IPS-20b (cell line): ENCODE data around the gene MEG3.

ENCODE experiments used
- H3K27ac ChIP-seq: one replicate; pipeline ENCODE4 v1.5.1; 2013; ENCODE audit warnings: low read length
- H3K27me3 ChIP-seq: 2 replicates; pipeline ENCODE4 v1.6.1; 2013; ENCODE audit warnings: mild to moderate bottlenecking, low read length, inconsistent platforms; ENCODE audit not compliant: insufficient read depth
- H3K36me3 ChIP-seq: 2 replicates; pipeline ENCODE4 v1.6.1; 2013; ENCODE audit warnings: low read depth, mild to moderate bottlenecking, inconsistent platforms, low read length, moderate library complexity; ENCODE audit not compliant: insufficient read depth
- H3K4me1 ChIP-seq: 2 replicates; pipeline ENCODE4 v1.6.1; 2013; ENCODE audit warnings: mild to moderate bottlenecking, control low read depth, inconsistent platforms, low read length, moderate library complexity; ENCODE audit not compliant: insufficient read depth
- H3K4me3 ChIP-seq: 2 replicates; pipeline ENCODE4 v1.5.1; 2013; ENCODE audit warnings: mild to moderate bottlenecking, low read length, inconsistent platforms
- H3K9ac ChIP-seq: 2 replicates; pipeline ENCODE4 v1.6.1; 2013; ENCODE audit warnings: low read depth, mild to moderate bottlenecking, inconsistent platforms, low read length, moderate library complexity
- H3K9me3 ChIP-seq: 2 replicates; pipeline ENCODE4 v1.6.1; 2013; ENCODE audit warnings: mild to moderate bottlenecking, low read depth, low read length, inconsistent platforms; ENCODE audit not compliant: insufficient read depth

MEG3 gene

GRCh38 chr14:100844421-100844820 is 18.5 kb downstream of the MEG3 start:
- H3K27me3 ChIP-seq = no peaks in the 10 kb centered on the region; the same call in 1 of the 2 replicates
- no peak overlapping the region for H3K9ac ChIP-seq
- H3K9me3 ChIP-seq = no peaks in the 10 kb centered on the region
- no peak overlapping the region for H3K4me3 ChIP-seq
- H3K27ac ChIP-seq = no peak overlapping the region
- peaks cover 18% of the 10 kb centered on the region; the same call in 1 of the 2 replicates for H3K4me1 ChIP-seq
- no peaks in the 10 kb centered on the region for H3K36me3 ChIP-seq

GRCh38 chr14:100844846-100845245 is 18.9 kb downstream of the MEG3 start:
- peaks cover 15% of the 10 kb centered on the region; the same call in 1 of the 2 replicates for H3K4me1 ChIP-seq

GRCh38 chr14:100845341-100845740 is 19.4 kb downstream of the MEG3 start:
- Histone ChIP-seq H3K4me1 (peaks cover 12% of the 10 kb centered on the region; the same call in 1 of the 2 replicates), H3K4me3 (no peak overlapping the region), H3K36me3 (no peaks in the 10 kb centered on the region), H3K27ac (no peak overlapping the region), H3K9ac (no peak overlapping the region), H3K27me3 (no peaks in the 10 kb centered on the region), H3K9me3 (no peaks in the 10 kb centered on the region)

More at GRCh38 chr14:100844846-100845245, 18.9 kb downstream of the MEG3 start:
- Histone ChIP-seq H3K36me3 (no peaks in the 10 kb centered on the region), H3K27me3 (no peaks in the 10 kb centered on the region; the same call in 1 of the 2 replicates), H3K4me3 (no peak overlapping the region), H3K9ac (no peak overlapping the region), H3K9me3 (no peaks in the 10 kb centered on the region), H3K27ac (no peak overlapping the region)

GRCh38 chr14:100846309-100846859 is 20.5 kb downstream of the MEG3 start:
- H3K27ac ChIP-seq = no peak overlapping the region
- H3K36me3 ChIP-seq = no peaks in the 10 kb centered on the region
- peaks cover 5% of the 10 kb centered on the region; the same call in 1 of the 2 replicates for H3K4me1 ChIP-seq

GRCh38 chr14:100849115-100849781 is 23.3 kb downstream of the MEG3 start:
- no peak overlapping the region for H3K9ac ChIP-seq
- H3K4me1 ChIP-seq = no peaks in the 10 kb centered on the region
- no peak overlapping the region for H3K4me3 ChIP-seq

More at GRCh38 chr14:100846309-100846859, 20.5 kb downstream of the MEG3 start:
- Histone ChIP-seq H3K9me3 (no peaks in the 10 kb centered on the region), H3K27me3 (no peaks in the 10 kb centered on the region), H3K4me3 (no peak overlapping the region), H3K9ac (no peak overlapping the region)

GRCh38 chr14:100850841-100851585 is 25.1 kb downstream of the MEG3 start:
- no peak overlapping the region for H3K4me3 ChIP-seq
- H3K9me3 ChIP-seq = no peaks in the 10 kb centered on the region
- no peaks in the 10 kb centered on the region for H3K36me3 ChIP-seq
- no peaks in the 10 kb centered on the region for H3K4me1 ChIP-seq
- no peaks in the 10 kb centered on the region; the same call in 1 of the 2 replicates for H3K27me3 ChIP-seq
- no peak overlapping the region for H3K9ac ChIP-seq
- H3K27ac ChIP-seq = no peak overlapping the region

More at GRCh38 chr14:100849115-100849781, 23.3 kb downstream of the MEG3 start:
- Histone ChIP-seq H3K27ac (no peak overlapping the region), H3K9me3 (no peaks in the 10 kb centered on the region), H3K27me3 (no peaks in the 10 kb centered on the region), H3K36me3 (no peaks in the 10 kb centered on the region)

GRCh38 chr14:100851586-100851916 is 25.6 kb downstream of the MEG3 start:
- Histone ChIP-seq H3K27ac (no peak overlapping the region), H3K36me3 (no peaks in the 10 kb centered on the region), H3K4me3 (no peak overlapping the region), H3K4me1 (no peaks in the 10 kb centered on the region), H3K9me3 (no peaks in the 10 kb centered on the region), H3K27me3 (no peaks in the 10 kb centered on the region; the same call in 1 of the 2 replicates), H3K9ac (no peak overlapping the region)

GRCh38 chr14:100851946-100852620 is 26.2 kb downstream of the MEG3 start:
- no peaks in the 10 kb centered on the region for H3K9me3 ChIP-seq
- no peak overlapping the region for H3K27ac ChIP-seq
- no peaks in the 10 kb centered on the region for H3K4me1 ChIP-seq
- H3K36me3 ChIP-seq = no peaks in the 10 kb centered on the region
- H3K27me3 ChIP-seq = no peaks in the 10 kb centered on the region; the same call in 1 of the 2 replicates
- no peak overlapping the region for H3K9ac ChIP-seq
- no peak overlapping the region for H3K4me3 ChIP-seq

- Histone ChIP-seq H3K27me3 (no peaks in the 10 kb centered on the region; the same call in 1 of the 2 replicates), H3K4me3 (no peak overlapping the region), H3K9me3 (no peaks in the 10 kb centered on the region), H3K36me3 (no peaks in the 10 kb centered on the region), H3K9ac (no peak overlapping the region), H3K27ac (no peak overlapping the region), H3K4me1 (no peaks in the 10 kb centered on the region)
These were observed 28.5 kb downstream of the MEG3 start for GRCh38 chr14:100854435-100854834.

- Histone ChIP-seq H3K36me3 (no peaks in the 10 kb centered on the region), H3K27ac (no peak overlapping the region), H3K9ac (no peak overlapping the region), H3K4me3 (no peak overlapping the region), H3K9me3 (no peaks in the 10 kb centered on the region), H3K4me1 (no peaks in the 10 kb centered on the region), H3K27me3 (no peaks in the 10 kb centered on the region; the same call in 1 of the 2 replicates)
These were observed 29.5 kb downstream of the MEG3 start for GRCh38 chr14:100855256-100855930.
